ENCODE data around the gene OR2AT4.
"Not testable (repeated sequence)": the region's sequence is repeated elsewhere in the genome, so short reads cannot be mapped to it uniquely, and the experiment has no call there.

OR2AT4 gene

GRCh38 chr11:75068559-75068958 is 28.1 kb downstream of the OR2AT4 start:
- no peak for DNase-seq (ENCODE audit: low spot score)

GRCh38 chr11:75066061-75066460 is 30.6 kb downstream of the OR2AT4 start:
- DNase-seq (ENCODE audit: low spot score), result peak; percentile 16

GRCh38 chr11:75063741-75064314 is 32.8 kb downstream of the OR2AT4 start:
- peak; percentile 49 for DNase-seq (ENCODE audit: low spot score)

- no peak for DNase-seq (ENCODE audit: low spot score)
Observed at GRCh38 chr11:75059299-75059698, 37.4 kb downstream of the OR2AT4 start.

GRCh38 chr11:75056814-75057213 is 39.9 kb downstream of the OR2AT4 start:
- no peak for DNase-seq (ENCODE audit: low spot score)

- DNase-seq (ENCODE audit: low spot score), result no peak
Observed at GRCh38 chr11:75055511-75055910, 41.2 kb downstream of the OR2AT4 start.

- no peak for DNase-seq (ENCODE audit: low spot score)
Observed at GRCh38 chr11:75052457-75052856, 44.2 kb downstream of the OR2AT4 start.

GRCh38 chr11:75051043-75051442 is 45.6 kb downstream of the OR2AT4 start:
- DNase-seq (ENCODE audit: low spot score), result no peak

- DNase-seq (ENCODE audit: low spot score), result no peak
Observed at GRCh38 chr11:75050516-75050915, 46.2 kb downstream of the OR2AT4 start.

GRCh38 chr11:75049501-75050266 is 47.0 kb downstream of the OR2AT4 start:
- DNase-seq (ENCODE audit: low spot score), result not testable (repeated sequence)

GRCh38 chr11:75047191-75047590 is 49.5 kb downstream of the OR2AT4 start:
- no peak for DNase-seq (ENCODE audit: low spot score)

- not testable (repeated sequence) for DNase-seq (ENCODE audit: low spot score)
Observed at GRCh38 chr11:75046668-75047067, 50.0 kb downstream of the OR2AT4 start.

GRCh38 chr11:75044381-75045170 is 52.1 kb downstream of the OR2AT4 start:
- DNase-seq (ENCODE audit: low spot score), result not testable (repeated sequence)

GRCh38 chr11:75041821-75042220 is 54.9 kb downstream of the OR2AT4 start:
- DNase-seq (ENCODE audit: low spot score), result not testable (repeated sequence)

- no peak for DNase-seq (ENCODE audit: low spot score)
Observed at GRCh38 chr11:75041263-75041662, 55.4 kb downstream of the OR2AT4 start.

GRCh38 chr11:75040167-75040770 is 56.4 kb downstream of the OR2AT4 start:
- no peak for DNase-seq (ENCODE audit: low spot score)

GRCh38 chr11:75035911-75036565 is 60.6 kb downstream of the OR2AT4 start:
- DNase-seq (ENCODE audit: low spot score), result no peak

GRCh38 chr11:75035256-75035655 is 61.4 kb downstream of the OR2AT4 start:
- DNase-seq (ENCODE audit: low spot score), result no peak

GRCh38 chr11:75033916-75034315 is 62.8 kb downstream of the OR2AT4 start:
- no peak for DNase-seq (ENCODE audit: low spot score)

- no peak for DNase-seq (ENCODE audit: low spot score)
Observed at GRCh38 chr11:75032550-75032935, 64.1 kb downstream of the OR2AT4 start.

- DNase-seq (ENCODE audit: low spot score), result peak; percentile 57
Observed at GRCh38 chr11:75031771-75032549, 64.7 kb downstream of the OR2AT4 start.

Measured in RKO (cell line).